ENCODE measurements around the gene MYL3.

The MYL3 gene

DNA sequence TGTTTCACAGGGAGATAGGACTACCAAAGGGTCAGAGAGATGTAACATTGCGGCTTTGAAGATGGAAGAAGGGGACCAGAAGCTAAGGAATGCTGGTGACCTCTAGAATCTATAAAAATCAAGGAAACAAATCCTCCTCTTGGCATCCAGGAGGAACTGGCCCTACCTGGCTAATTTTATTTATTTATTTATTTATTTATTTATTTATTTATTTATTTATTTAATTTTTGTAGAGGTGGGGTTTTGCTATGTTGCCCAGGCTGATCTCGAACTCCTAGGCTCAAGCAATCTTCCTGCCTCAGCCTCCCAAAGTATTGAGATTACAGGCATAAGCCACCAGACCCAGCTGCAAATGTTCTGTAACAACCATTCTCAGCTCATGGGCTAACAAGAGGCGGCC, 19.7 kb downstream of the MYL3 start:
- TF ChIP-seq, protein P1, sequence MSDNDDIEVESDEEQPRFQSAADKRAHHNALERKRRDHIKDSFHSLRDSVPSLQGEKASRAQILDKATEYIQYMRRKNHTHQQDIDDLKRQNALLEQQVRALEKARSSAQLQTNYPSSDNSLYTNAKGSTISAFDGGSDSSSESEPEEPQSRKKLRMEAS (IDR thresholded peaks at IDR 0.05), result no peak
- TF ChIP-seq RAD21 (IDR thresholded peaks at IDR 0.05; ENCODE audit: low read depth), result no peak
- no peak for TF ChIP-seq CEBPB (IDR thresholded peaks at IDR 0.05)
- no peak for TF ChIP-seq EP300 (IDR thresholded peaks at IDR 0.05; ENCODE audit: borderline replicate concordance)
- no peak for TF ChIP-seq YY1 (IDR thresholded peaks at IDR 0.05; ENCODE audit: low read depth)
- no peak for TF ChIP-seq TAF1 (IDR thresholded peaks at IDR 0.05; ENCODE audit: low read depth)
- TF ChIP-seq ZBTB7A (IDR thresholded peaks at IDR 0.05; ENCODE audit: low read depth), result no peak
- TF ChIP-seq, protein P2, sequence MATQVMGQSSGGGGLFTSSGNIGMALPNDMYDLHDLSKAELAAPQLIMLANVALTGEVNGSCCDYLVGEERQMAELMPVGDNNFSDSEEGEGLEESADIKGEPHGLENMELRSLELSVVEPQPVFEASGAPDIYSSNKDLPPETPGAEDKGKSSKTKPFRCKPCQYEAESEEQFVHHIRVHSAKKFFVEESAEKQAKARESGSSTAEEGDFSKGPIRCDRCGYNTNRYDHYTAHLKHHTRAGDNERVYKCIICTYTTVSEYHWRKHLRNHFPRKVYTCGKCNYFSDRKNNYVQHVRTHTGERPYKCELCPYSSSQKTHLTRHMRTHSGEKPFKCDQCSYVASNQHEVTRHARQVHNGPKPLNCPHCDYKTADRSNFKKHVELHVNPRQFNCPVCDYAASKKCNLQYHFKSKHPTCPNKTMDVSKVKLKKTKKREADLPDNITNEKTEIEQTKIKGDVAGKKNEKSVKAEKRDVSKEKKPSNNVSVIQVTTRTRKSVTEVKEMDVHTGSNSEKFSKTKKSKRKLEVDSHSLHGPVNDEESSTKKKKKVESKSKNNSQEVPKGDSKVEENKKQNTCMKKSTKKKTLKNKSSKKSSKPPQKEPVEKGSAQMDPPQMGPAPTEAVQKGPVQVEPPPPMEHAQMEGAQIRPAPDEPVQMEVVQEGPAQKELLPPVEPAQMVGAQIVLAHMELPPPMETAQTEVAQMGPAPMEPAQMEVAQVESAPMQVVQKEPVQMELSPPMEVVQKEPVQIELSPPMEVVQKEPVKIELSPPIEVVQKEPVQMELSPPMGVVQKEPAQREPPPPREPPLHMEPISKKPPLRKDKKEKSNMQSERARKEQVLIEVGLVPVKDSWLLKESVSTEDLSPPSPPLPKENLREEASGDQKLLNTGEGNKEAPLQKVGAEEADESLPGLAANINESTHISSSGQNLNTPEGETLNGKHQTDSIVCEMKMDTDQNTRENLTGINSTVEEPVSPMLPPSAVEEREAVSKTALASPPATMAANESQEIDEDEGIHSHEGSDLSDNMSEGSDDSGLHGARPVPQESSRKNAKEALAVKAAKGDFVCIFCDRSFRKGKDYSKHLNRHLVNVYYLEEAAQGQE (IDR thresholded peaks at IDR 0.05; ENCODE audit: low read depth), result no peak
- TF ChIP-seq, protein P3, sequence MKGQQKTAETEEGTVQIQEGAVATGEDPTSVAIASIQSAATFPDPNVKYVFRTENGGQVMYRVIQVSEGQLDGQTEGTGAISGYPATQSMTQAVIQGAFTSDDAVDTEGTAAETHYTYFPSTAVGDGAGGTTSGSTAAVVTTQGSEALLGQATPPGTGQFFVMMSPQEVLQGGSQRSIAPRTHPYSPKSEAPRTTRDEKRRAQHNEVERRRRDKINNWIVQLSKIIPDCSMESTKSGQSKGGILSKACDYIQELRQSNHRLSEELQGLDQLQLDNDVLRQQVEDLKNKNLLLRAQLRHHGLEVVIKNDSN (IDR thresholded peaks at IDR 0.05), result no peak
- no peak for TF ChIP-seq TEAD4 (IDR thresholded peaks at IDR 0.05)
- no peak for TF ChIP-seq EGR1 (IDR thresholded peaks at IDR 0.05)
- no peak for TF ChIP-seq CREB1 (IDR thresholded peaks at IDR 0.05; ENCODE audit: low read depth)
- no peak for TF ChIP-seq TCF12 (IDR thresholded peaks at IDR 0.05; ENCODE audit: low read depth)
- no peak for TF ChIP-seq NFIC (IDR thresholded peaks at IDR 0.05)
- no peak for TF ChIP-seq FOXM1 (IDR thresholded peaks at IDR 0.05; ENCODE audit: borderline replicate concordance, low read depth)

DNA sequence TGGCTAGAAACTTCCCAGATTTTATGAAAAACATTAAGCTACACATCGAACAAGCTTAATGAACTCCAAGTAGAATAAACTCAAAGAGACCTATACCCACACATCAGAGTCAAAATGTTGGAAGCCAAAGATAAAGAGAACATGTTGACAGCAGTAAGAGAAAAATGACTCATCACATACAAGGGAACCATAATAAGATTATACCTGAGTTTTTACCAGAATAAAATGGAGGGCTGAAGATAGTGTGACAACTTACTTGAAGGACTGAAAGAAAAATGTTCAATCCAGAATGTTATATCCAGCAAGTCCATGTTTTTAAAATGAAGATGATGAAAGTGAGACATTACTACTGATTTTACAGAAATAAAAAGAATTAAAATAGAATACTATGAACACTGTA, 22.8 kb downstream of the MYL3 start:
- TF ChIP-seq NFIC (IDR thresholded peaks at IDR 0.05) (no peak), TCF12 (IDR thresholded peaks at IDR 0.05; ENCODE audit: low read depth) (no peak), CEBPB (IDR thresholded peaks at IDR 0.05) (no peak), YY1 (IDR thresholded peaks at IDR 0.05; ENCODE audit: low read depth) (no peak)

DNA sequence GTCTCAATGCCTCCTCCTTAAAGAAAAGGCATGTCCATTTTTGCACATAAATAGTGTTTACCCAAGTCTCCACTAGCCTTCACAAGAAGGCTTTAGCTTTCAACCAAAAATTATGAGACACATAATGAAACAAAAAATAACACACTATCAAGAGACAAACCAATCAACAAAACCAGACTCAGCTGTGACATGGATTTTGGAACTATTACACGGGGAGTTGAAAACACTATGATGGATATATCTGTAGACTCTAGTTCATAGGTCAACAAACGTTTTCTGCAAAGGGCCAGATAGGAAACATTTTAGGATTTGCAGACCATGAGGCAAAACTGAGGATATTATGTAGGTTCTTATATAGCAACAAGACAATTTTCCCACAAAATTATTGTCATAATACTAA, 24.9 kb downstream of the MYL3 start:
- no peak for TF ChIP-seq TCF12 (IDR thresholded peaks at IDR 0.05; ENCODE audit: low read depth)
- TF ChIP-seq YY1 (IDR thresholded peaks at IDR 0.05; ENCODE audit: low read depth), result no peak

DNA sequence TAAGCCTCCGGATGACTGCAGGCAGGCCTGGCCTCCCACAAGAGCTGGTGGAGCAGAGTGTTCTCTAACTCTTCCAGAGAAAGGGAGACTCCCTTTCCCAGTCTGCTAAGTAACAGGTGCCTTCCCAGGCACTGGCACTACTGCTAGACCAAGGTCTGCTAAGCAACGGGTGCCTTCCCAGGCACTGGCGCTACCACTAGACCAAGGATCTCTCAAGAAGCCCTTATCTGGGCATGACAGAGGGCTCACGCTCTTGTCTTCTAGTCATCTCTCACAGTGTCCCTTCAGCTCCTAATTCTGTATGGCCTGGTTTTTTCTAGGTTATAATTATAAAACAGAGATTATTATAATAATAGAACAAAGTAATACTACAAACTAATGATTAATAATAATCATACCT, 27.8 kb downstream of the MYL3 start:
- TF ChIP-seq FOXM1 (IDR thresholded peaks at IDR 0.05; ENCODE audit: borderline replicate concordance, low read depth) (no peak), TAF1 (IDR thresholded peaks at IDR 0.05; ENCODE audit: low read depth) (no peak), NFIC (IDR thresholded peaks at IDR 0.05) (no peak), ZBTB7A (IDR thresholded peaks at IDR 0.05; ENCODE audit: low read depth) (no peak), CEBPB (IDR thresholded peaks at IDR 0.05) (no peak), EGR1 (IDR thresholded peaks at IDR 0.05) (no peak)
- TF ChIP-seq, protein P1 (IDR thresholded peaks at IDR 0.05), result no peak
- TF ChIP-seq, protein P2 (IDR thresholded peaks at IDR 0.05; ENCODE audit: low read depth), result no peak

DNA sequence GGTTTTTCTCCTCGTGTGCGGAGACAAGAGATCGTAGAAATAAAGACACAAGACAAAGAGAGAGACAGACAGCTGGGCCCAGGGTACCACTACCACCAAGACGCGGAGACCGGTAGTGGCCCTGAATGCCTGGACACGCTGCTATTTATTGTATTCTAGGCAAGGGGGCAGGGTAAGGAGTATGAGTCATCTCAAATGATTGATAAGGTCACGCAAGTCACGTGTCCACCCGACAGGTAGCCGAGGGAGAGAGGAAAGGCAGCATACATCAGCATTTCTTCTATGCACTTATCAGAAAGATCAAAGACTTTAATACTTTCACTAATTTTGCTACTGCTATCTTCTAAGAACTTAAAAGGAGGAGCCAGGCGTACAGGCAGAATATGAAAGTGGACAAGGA, 28.2 kb downstream of the MYL3 start:
- no peak for TF ChIP-seq RAD21 (IDR thresholded peaks at IDR 0.05; ENCODE audit: low read depth)
- TF ChIP-seq, protein P3 (IDR thresholded peaks at IDR 0.05), result peak; percentile 50; the same call in 1 of the 2 replicates

DNA sequence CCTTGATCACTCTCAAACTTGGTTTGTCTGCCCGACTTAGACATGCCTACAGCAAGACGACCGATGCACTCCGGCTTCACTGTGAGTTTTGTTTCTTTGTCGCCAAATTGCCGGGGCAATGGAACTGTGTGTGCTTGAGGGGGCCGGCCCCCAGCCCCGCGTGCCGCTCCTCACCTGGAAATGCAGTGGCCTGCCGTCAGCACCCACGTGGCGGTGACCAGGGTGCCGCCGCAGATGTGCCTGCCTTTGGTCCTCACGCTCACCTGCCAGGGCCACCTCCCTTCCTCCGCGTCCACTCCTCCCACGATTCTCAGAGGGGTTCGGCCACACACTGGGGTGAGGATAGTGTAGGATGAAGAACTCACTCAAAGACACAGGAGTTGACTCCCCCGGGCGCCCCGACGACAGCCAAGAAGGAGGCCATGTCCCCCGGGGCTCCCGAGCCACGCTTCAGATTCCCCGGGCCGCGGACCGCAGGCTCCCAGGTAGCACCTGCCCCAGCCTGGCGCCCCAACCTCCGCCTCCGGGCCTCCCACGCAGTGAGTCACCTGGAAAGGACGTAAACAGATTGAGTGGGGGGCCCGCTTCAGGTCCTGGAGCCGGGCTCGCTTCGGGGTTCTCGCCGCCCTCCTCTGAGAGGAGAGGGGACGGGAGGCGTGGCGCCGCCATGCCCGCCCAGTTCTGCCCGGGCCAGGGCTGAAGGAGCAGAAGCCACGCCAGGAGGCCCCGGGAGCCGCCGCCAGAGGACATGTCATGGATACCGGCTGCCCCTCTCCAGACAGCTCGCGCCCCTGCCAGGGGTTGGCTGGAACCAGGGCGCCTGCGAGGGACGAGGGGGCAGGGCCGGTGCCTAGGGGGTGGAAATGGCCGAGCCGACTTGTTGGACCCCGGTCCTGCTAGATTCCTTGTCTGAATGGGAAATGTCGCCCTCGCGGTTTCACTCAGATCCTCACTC, 29.6 kb downstream of the MYL3 start:
- no peak for TF ChIP-seq TAF1 (IDR thresholded peaks at IDR 0.05; ENCODE audit: low read depth)
- TF ChIP-seq, protein P3 (IDR thresholded peaks at IDR 0.05), result no peak
- no peak for TF ChIP-seq ZBTB7A (IDR thresholded peaks at IDR 0.05; ENCODE audit: low read depth)
- TF ChIP-seq YY1 (IDR thresholded peaks at IDR 0.05; ENCODE audit: low read depth), result no peak
- TF ChIP-seq, protein P2 (IDR thresholded peaks at IDR 0.05; ENCODE audit: low read depth), result no peak
- no peak for TF ChIP-seq NFIC (IDR thresholded peaks at IDR 0.05)
- TF ChIP-seq TEAD4 (IDR thresholded peaks at IDR 0.05), result no peak
- TF ChIP-seq CREB1 (IDR thresholded peaks at IDR 0.05; ENCODE audit: low read depth), result no peak
- TF ChIP-seq, protein P1 (IDR thresholded peaks at IDR 0.05), result no peak
- TF ChIP-seq EP300 (IDR thresholded peaks at IDR 0.05; ENCODE audit: borderline replicate concordance), result no peak
- no peak for TF ChIP-seq EGR1 (IDR thresholded peaks at IDR 0.05)
- no peak for TF ChIP-seq CEBPB (IDR thresholded peaks at IDR 0.05)
- TF ChIP-seq TCF12 (IDR thresholded peaks at IDR 0.05; ENCODE audit: low read depth), result no peak
